H1 (cell line): ENCODE data around the gene RUBCN. TPM values are rescaled to one million over a fixed set of nuclear protein-coding genes. Genes with fewer than 3 reads are reported as not detected.
"Not testable (repeated sequence)": the region's sequence is repeated elsewhere in the genome, so short reads cannot be mapped to it uniquely, and the experiment has no call there.

ENCODE experiments used
- CTCF ChIA-PET: fragments of 300-600 bp; sonication (Branson Sonifier 250); formaldehyde crosslinking; loops from one replicate; lab custom pipeline; 2021; ENCODE audit not compliant: partially characterized antibody; lab: Charles Lee
- POLR2A ChIA-PET: fragments of 300-600 bp; sonication (Branson Sonifier 250); formaldehyde crosslinking; loops from one replicate; lab custom pipeline; 2021; ENCODE audit warnings: inconsistent platforms; ENCODE audit not compliant: partially characterized antibody; lab: Charles Lee
- DNase-seq, 2 experiments: peaks; one replicate each; pipeline versions ENCODE4 v3.0.0 to v3.0.0-alpha.2; 2010 to 2022; ENCODE audit warnings: low spot score in 2 of 2, low read depth in 1 of 2, mixed read lengths in 1 of 2
- FAIRE-seq: peaks from 2 replicates; lab custom pipeline; 2011; peaks lifted over from hg19 to GRCh38; lab: Jason Lieb, UNC
- H2AFZ ChIP-seq: 2 replicates; pipeline ENCODE4 v1.8.1; 2012; ENCODE audit warnings: low read length, inconsistent platforms
- H2AK5ac ChIP-seq: 2 replicates; pipeline ENCODE4 v1.6.1; 2013; ENCODE audit warnings: low read depth, low read length
- H2BK120ac ChIP-seq: replicated peaks from 2 replicates; pipeline ENCODE3; 2013; ENCODE audit warnings: low read depth, low read length, inconsistent platforms
- H2BK12ac ChIP-seq: 2 replicates; pipeline ENCODE4 v1.6.1; 2013; ENCODE audit warnings: low read depth, low read length
- H2BK15ac ChIP-seq: 2 replicates; pipeline ENCODE4 v1.6.1; 2013; ENCODE audit warnings: low read length
- H2BK20ac ChIP-seq: 2 replicates; pipeline ENCODE4 v1.6.1; 2013; ENCODE audit warnings: low read length
- H2BK5ac ChIP-seq: 2 replicates; pipeline ENCODE4 v1.6.1; 2013; ENCODE audit warnings: low read depth, low read length
- H3K14ac ChIP-seq: 2 replicates; pipeline ENCODE4 v1.6.1; 2013; ENCODE audit warnings: inconsistent platforms; ENCODE audit not compliant: insufficient read length
- H3K18ac ChIP-seq: 2 replicates; pipeline ENCODE4 v1.6.1; 2013; ENCODE audit warnings: low read length; ENCODE audit errors: extremely low read depth
- H3K23ac ChIP-seq: 2 replicates; pipeline ENCODE4 v1.6.1; 2013; ENCODE audit warnings: inconsistent platforms; ENCODE audit not compliant: insufficient read length
- H3K23me2 ChIP-seq: 2 replicates; pipeline ENCODE4 v1.6.1; 2013; ENCODE audit warnings: low read depth, low read length
- H3K27ac ChIP-seq: 2 replicates; pipeline ENCODE4 v1.6.1; 2011; ENCODE audit warnings: low read depth, low read length, inconsistent platforms
- H3K27me3 ChIP-seq, 4 experiments: replicated peaks in 1 of 4; 1 replicate in 1 of 4; 2 replicates in 3 of 4; pipeline versions ENCODE4 v1.6.1 to v1.8.1; 2011 to 2013; ENCODE audit warnings: low read length in 3 of 4, mild to moderate bottlenecking in 3 of 4, inconsistent platforms in 2 of 4, mixed read lengths in 2 of 4, moderate library complexity in 1 of 4; ENCODE audit not compliant: control insufficient read depth in 3 of 4, insufficient read depth in 3 of 4; ENCODE audit errors: extremely low read depth in 1 of 4
- H3K36me3 ChIP-seq, 4 experiments: 2 replicates each; pipeline versions ENCODE4 v1.6.1 to v1.8.1; 2011 to 2013; ENCODE audit warnings: mild to moderate bottlenecking in 4 of 4, low read length in 3 of 4, moderate library complexity in 2 of 4, control low read depth in 1 of 4, inconsistent platforms in 1 of 4; ENCODE audit not compliant: insufficient read depth in 4 of 4, control insufficient read depth in 2 of 4
- H3K4ac ChIP-seq: replicated peaks from 2 replicates; pipeline ENCODE3; 2013; ENCODE audit warnings: low read length, low read depth, mixed read lengths, inconsistent platforms; ENCODE audit not compliant: insufficient read length
- H3K4me1 ChIP-seq, 4 experiments: replicated peaks in 1 of 4; 1 replicate in 1 of 4; 2 replicates in 3 of 4; pipeline versions ENCODE4 v1.6.1 to v1.8.1; 2011 to 2013; ENCODE audit warnings: low read length in 3 of 4, inconsistent platforms in 2 of 4, mixed read lengths in 1 of 4; ENCODE audit not compliant: insufficient read depth in 4 of 4, control insufficient read depth in 3 of 4
- H3K4me2 ChIP-seq, 2 experiments: 2 replicates each; pipeline versions ENCODE4 v1.6.1 to v1.8.1; 2011 to 2013; ENCODE audit warnings: low read depth in 2 of 2, low read length in 2 of 2, control low read depth in 1 of 2, inconsistent platforms in 1 of 2, mild to moderate bottlenecking in 1 of 2; ENCODE audit not compliant: insufficient read depth in 1 of 2
- H3K4me3 ChIP-seq, 4 experiments: fragments of 200-600, 300-600 bp in 1 of 4; sonication (generic), shearing (Covaris generic), sonication (Bioruptor Twin) in 1 of 4; 2 replicates each; pipeline versions ENCODE4 v1.5.1 to v1.8.1; 2011 to 2016; ENCODE audit warnings: low read length in 4 of 4, low read depth in 3 of 4, control low read depth in 2 of 4, inconsistent platforms in 2 of 4, mild to moderate bottlenecking in 2 of 4, mixed read lengths in 1 of 4, moderate library complexity in 1 of 4; ENCODE audit not compliant: insufficient read depth in 2 of 4; ENCODE audit errors: extremely low read depth in 1 of 4
- H3K56ac ChIP-seq: replicated peaks from 2 replicates; pipeline ENCODE3; 2013; ENCODE audit warnings: low read depth, mild to moderate bottlenecking, mixed read lengths, low read length, inconsistent platforms; ENCODE audit not compliant: insufficient read length
- H3K79me1 ChIP-seq: 2 replicates; pipeline ENCODE4 v1.6.1; 2013; ENCODE audit warnings: low read depth, low read length, control low read depth
- H3K79me2 ChIP-seq, 2 experiments: 2 replicates each; pipeline versions ENCODE4 v1.6.1 to v1.8.1; 2012 to 2013; ENCODE audit warnings: low read length in 2 of 2, mild to moderate bottlenecking in 2 of 2, inconsistent platforms in 1 of 2; ENCODE audit not compliant: insufficient read depth in 2 of 2, control insufficient read depth in 1 of 2
- H3K9ac ChIP-seq, 4 experiments: replicated peaks in 1 of 4; 1 replicate in 1 of 4; 2 replicates in 3 of 4; pipeline versions ENCODE4 v1.6.1 to v1.8.1; 2011 to 2013; ENCODE audit warnings: low read depth in 3 of 4, low read length in 3 of 4, control low read depth in 2 of 4, mild to moderate bottlenecking in 2 of 4, moderate library complexity in 2 of 4, inconsistent platforms in 1 of 4; ENCODE audit errors: extremely low read depth in 1 of 4
- H3K9me3 ChIP-seq, 2 experiments: 2 replicates each; pipeline versions ENCODE4 v1.6.1 to v1.8.1; 2012 to 2013; ENCODE audit warnings: mild to moderate bottlenecking in 2 of 2, moderate library complexity in 2 of 2, control low read depth in 1 of 2, inconsistent platforms in 1 of 2, low read depth in 1 of 2, low read length in 1 of 2, mixed read lengths in 1 of 2; ENCODE audit not compliant: insufficient read depth in 2 of 2
- H4K20me1 ChIP-seq, 2 experiments: replicated peaks in 1 of 2; 2 replicates each; pipeline versions ENCODE3 to v1.8.1; 2011 to 2013; ENCODE audit warnings: inconsistent platforms in 2 of 2, low read length in 2 of 2, mild to moderate bottlenecking in 1 of 2; ENCODE audit not compliant: insufficient read depth in 2 of 2, control insufficient read depth in 1 of 2
- H4K5ac ChIP-seq: 2 replicates; pipeline ENCODE4 v1.6.1; 2013; ENCODE audit warnings: low read length, low read depth, mixed read lengths, inconsistent platforms; ENCODE audit not compliant: insufficient read length
- H4K8ac ChIP-seq: 2 replicates; pipeline ENCODE4 v1.8.0; 2013; ENCODE audit warnings: mild to moderate bottlenecking, moderate library complexity, low read length, inconsistent platforms; ENCODE audit not compliant: insufficient read depth; ENCODE audit errors: extremely low read depth
- H4K91ac ChIP-seq: replicated peaks from 2 replicates; pipeline ENCODE3; 2013; ENCODE audit warnings: low read length, mixed read lengths, inconsistent platforms; ENCODE audit not compliant: insufficient read length
- WGBS, 2 experiments: shearing (Covaris generic) in 1 of 2; methylation state at CpG; one replicate each; pipeline versions ENCODE4 v1.1.6 to v1.1.7; 2013 to 2015; ENCODE audit warnings: low lambda C conversion rate in 2 of 2, mixed read lengths in 2 of 2, inconsistent platforms in 1 of 2, low coverage in 1 of 2, missing lambda C conversion rate in 1 of 2; ENCODE audit not compliant: insufficient replicate concordance in 2 of 2, insufficient coverage in 1 of 2, insufficient read length in 1 of 2; ENCODE audit errors: extremely low coverage in 1 of 2, missing lambda C conversion rate in 1 of 2; 5-methylcytosine and 5-hydroxymethylcytosine counted together
- polyA plus RNA-seq, 7 experiments: library from polyadenylated mRNA; depleted of rRNA in 3 of 7; stranded (reverse) in 5 of 7; unstranded in 2 of 7; fragments of >200 nt in 5 of 7; fragments of 200-250 nt in 2 of 7; gene quantifications; 1 replicate in 5 of 7; 2 replicates in 1 of 7; 4 replicates in 1 of 7; pipeline versions ENCODE4 v1.2.1 to v1.2.3, GENCODE V29; 2011 to 2013; ENCODE audit warnings: missing spikeins in 2 of 7, mixed read lengths in 2 of 7
- total RNA-seq: library from RNA; stranded (reverse); fragmentation: NEBNext Ultra II Directional; extraction: Animal tissue kit (Norgen Biotek cat#: 25700); gene quantifications from 2 replicates; pipeline ENCODE4 v1.2.1, GENCODE V29; 2021

RUBCN gene
- total and polyA plus RNA-seq, 2 of the 8 experiments (the other 6 are each of a cell fraction or from before 2014, with no cell fraction given) = 9.3 to 21.9 TPM

GRCh38 chr3:197658706-197659105, 78.0 kb downstream of the RUBCN start:
- H3K4me3 ChIP-seq, POLR2A ChIA-PET, H3K23ac ChIP-seq, H2BK120ac ChIP-seq, FAIRE-seq, H3K79me2 ChIP-seq, H3K27me3 ChIP-seq, H3K36me3 ChIP-seq, H3K4me1 ChIP-seq, H3K79me1 ChIP-seq, H2AFZ ChIP-seq, H3K18ac ChIP-seq, H2BK12ac ChIP-seq, H3K23me2 ChIP-seq, DNase-seq, H2BK15ac ChIP-seq, H2BK20ac ChIP-seq, H2BK5ac ChIP-seq, H3K4ac ChIP-seq, H3K56ac ChIP-seq, H3K9me3 ChIP-seq, H4K5ac ChIP-seq, CTCF ChIA-PET, H4K8ac ChIP-seq, H2AK5ac ChIP-seq, H3K14ac ChIP-seq, H4K91ac ChIP-seq, H3K4me2 ChIP-seq, H4K20me1 ChIP-seq, H3K27ac ChIP-seq, H3K9ac ChIP-seq: not testable (repeated sequence)
- 92% methylated on average over 12 of the region's 13 CpGs; no CpG with 5 or more reads in 1 of the 2 experiments for WGBS, 2 experiments

GRCh38 chr3:197657541-197658292, 79.0 kb downstream of the RUBCN start:
- H3K4me1 ChIP-seq, FAIRE-seq, H2AK5ac ChIP-seq, H3K27ac ChIP-seq, H4K5ac ChIP-seq, H3K4me2 ChIP-seq, H4K91ac ChIP-seq, H3K56ac ChIP-seq, H3K9me3 ChIP-seq, CTCF ChIA-PET, H3K79me1 ChIP-seq, POLR2A ChIA-PET, DNase-seq, H3K4me3 ChIP-seq, H2BK120ac ChIP-seq, H2BK20ac ChIP-seq, H3K27me3 ChIP-seq, H3K9ac ChIP-seq, H3K36me3 ChIP-seq, H3K18ac ChIP-seq, H3K14ac ChIP-seq, H2AFZ ChIP-seq, H3K23me2 ChIP-seq, H2BK15ac ChIP-seq, H3K4ac ChIP-seq, H4K20me1 ChIP-seq, H3K79me2 ChIP-seq, H2BK5ac ChIP-seq, H4K8ac ChIP-seq, H3K23ac ChIP-seq, H2BK12ac ChIP-seq: not testable (repeated sequence)
- WGBS, 2 experiments = 87% methylated on average over 7 of the region's 30 CpGs; no CpG with 5 or more reads in 1 of the 2 experiments
